Erythroblast (primary cell): ENCODE results near the gene FSHB.
A peak's percentile ranks its signal among the peaks of the same experiment; 100 is the strongest.
"Not testable (repeated sequence)": the region's sequence is repeated elsewhere in the genome, so short reads cannot be mapped to it uniquely, and the experiment has no call there.

Source experiments
- DNase-seq, 2 experiments: peaks; one replicate each; lab custom pipeline; 2025; lab: John Stamatoyannopoulos, UW
- GATA1 ChIP-seq: IDR thresholded peaks from 2 replicates; pipeline ENCODE4 v1.6.1; 2011; ENCODE audit warnings: low read depth, mild to moderate bottlenecking, control low read depth, low read length, moderate library complexity
- POLR2A ChIP-seq: IDR thresholded peaks from 2 replicates; pipeline ENCODE4 v1.6.1; 2011; ENCODE audit warnings: mild to moderate bottlenecking, low read length

The FSHB gene

DNA sequence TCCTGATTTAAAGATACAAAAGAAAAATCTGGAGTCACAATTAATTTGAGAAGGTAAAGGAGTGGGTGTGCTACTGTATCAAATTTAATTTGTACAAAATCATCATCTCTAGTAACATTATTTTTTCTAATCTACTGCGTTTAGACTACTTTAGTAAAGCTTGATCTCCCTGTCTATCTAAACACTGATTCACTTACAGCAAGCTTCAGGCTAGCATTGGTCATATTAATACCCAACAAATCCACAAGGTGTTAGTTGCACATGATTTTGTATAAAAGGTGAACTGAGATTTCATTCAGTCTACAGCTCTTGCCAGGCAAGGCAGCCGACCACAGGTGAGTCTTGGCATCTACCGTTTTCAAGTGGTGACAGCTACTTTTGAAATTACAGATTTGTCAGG lies at the start of gene FSHB:
Gene FSHB, plus strand, starts transcription at position 301 of the 400 bp plus-strand sequence. CDS start 889 bp downstream, outside the sequence.
- no peak for DNase-seq
- TF ChIP-seq GATA1, result no peak

DNA sequence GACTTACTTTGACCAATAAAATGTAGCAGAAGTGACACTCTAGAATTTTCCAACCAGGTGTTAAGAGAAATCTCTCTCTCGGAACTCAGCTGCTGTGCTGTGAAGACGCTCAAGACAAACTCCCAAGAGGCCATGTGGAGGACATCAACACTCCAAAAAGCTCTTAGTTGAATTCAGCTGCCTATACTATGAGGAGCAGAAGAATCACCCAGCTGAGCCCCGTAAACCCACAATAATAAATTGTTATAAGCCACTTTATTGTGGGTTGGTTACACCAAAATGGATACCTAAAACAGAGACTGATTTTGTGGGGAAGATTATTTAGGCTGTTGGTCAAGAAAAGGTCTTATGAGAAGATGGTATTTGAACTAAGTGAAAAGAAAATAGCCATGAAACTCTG lies 44.1 kb upstream of the FSHB start:
- no peak for DNase-seq
- TF ChIP-seq POLR2A, result no peak
- no peak for TF ChIP-seq GATA1

DNA sequence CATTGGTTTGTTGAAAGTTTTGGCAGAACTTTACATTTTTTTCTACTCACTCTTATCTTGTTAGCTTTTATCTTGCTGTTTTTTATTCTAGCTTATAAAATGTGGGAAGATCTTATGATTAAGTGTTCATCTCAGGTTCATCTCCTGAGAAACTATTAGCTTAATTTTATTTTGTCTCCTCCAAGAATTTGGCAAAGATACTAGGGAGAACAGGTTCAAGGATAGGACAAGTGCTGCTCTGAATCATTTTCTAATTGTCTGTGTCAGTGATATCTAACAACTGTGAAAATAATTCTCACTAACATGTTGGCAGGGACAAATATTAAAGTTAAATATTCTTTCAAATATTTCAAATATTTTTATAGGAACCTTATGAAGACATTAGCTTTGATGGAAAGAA lies 38.2 kb upstream of the FSHB start:
- no peak for TF ChIP-seq GATA1
- no peak for TF ChIP-seq POLR2A
- DNase-seq, result no peak

GRCh38 chr11:30196400-30197206 lies 34.2 kb upstream of the FSHB start:
- peak; percentile 18 to 61 for DNase-seq
- TF ChIP-seq POLR2A (no peak), GATA1 (no peak)

- TF ChIP-seq GATA1 (no peak), POLR2A (no peak)
- peak; percentile 19 to 27 for DNase-seq
Observed at GRCh38 chr11:30197869-30198268, 32.9 kb upstream of the FSHB start.

DNA sequence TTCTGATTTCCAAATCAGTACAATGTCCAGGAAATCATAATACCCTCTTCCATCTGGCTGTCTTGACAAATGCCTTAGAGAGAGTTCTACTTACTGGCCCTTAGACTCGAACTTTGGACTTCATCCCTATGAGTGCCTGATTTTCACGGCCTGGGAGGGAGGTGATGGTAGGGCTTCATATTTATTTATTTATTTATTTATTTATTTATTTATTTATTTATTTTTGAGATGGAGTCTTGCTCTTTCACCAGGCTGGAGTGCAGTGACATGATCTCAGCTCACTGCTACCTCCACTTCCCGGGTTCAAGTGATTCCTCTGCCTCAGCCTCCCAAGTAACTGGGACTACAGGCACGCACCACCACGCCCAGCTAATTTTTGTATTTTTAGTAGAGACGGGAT lies 27.8 kb upstream of the FSHB start:
- DNase-seq, result not testable (repeated sequence)

DNA sequence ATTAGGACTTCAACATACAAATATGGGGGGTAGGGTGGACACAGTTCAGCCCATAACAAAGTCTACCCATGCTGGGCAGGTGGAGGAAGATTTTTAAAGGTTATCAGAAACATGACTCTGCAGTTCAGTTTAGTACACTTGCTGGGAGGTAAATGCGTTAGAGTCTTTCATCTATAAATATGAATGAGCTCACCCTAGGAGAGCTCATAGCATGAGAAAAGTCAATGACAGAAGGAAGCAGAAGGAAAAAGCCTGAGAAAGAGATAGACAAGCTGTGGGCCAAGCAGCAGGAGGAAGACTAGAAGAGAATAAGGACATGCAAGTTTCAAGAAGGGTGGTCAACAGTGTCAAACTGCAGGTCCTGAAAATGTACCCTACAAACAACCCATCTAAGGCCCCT lies 27.0 kb upstream of the FSHB start:
- TF ChIP-seq POLR2A, result no peak
- no peak for TF ChIP-seq GATA1
- no peak for DNase-seq

GRCh38 chr11:30206249-30206996 lies 24.4 kb upstream of the FSHB start:
- DNase-seq, result no peak
- no peak for TF ChIP-seq POLR2A
- TF ChIP-seq GATA1, result no peak

- TF ChIP-seq GATA1 (no peak), POLR2A (no peak)
- DNase-seq, result no peak
Observed at GRCh38 chr11:30210357-30210756, 20.5 kb upstream of the FSHB start.

DNA sequence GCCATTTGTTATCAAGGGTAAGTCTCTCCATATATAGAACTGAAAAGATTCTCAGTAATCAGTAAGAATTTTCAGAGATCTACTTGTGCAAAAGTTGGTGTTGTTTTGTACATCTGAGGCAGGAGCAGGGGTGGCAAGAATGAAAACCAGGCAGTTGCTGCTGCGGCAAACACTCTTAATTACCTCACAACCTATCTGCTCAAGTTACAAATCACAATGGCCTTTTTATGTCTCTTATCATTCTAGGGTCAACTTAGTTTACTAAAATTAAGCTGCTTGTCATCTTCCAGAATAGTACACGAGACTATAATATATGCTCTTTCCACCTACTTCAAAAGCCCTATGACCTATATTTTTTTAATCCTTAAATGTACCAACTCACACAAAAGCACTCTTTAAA lies 14.3 kb upstream of the FSHB start:
- TF ChIP-seq GATA1 (no peak), POLR2A (no peak)
- DNase-seq, result no peak

DNA sequence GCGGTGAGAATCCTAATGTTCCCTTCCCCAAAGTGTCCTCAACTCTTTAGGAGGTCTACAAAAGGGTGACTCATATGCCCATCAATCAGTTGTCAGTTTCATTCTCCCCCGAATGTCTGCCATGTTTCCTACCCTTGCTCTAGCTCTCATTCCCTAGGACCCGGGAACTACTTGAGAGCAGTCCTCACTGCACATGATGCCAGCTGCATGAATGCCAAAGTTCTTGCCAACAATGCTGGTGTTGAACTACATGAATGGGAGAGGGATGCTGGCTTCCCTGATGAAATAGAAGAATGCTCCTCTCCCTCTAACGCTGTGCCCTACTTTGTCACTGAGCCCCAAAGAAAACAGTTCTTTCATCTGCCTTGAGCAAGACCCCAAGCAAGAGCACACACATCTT lies 12.5 kb upstream of the FSHB start:
- no peak for DNase-seq
- TF ChIP-seq GATA1, result no peak
- TF ChIP-seq POLR2A, result no peak

- TF ChIP-seq POLR2A (no peak), GATA1 (no peak)
- no peak for DNase-seq
Observed at GRCh38 chr11:30225642-30226041, 5.2 kb upstream of the FSHB start.

GRCh38 chr11:30228323-30228884 lies 2.4 kb upstream of the FSHB start:
- no peak for TF ChIP-seq POLR2A
- no peak for TF ChIP-seq GATA1
- DNase-seq, result no peak

GRCh38 chr11:30239025-30239424 lies 8.2 kb downstream of the FSHB start:
- no peak for TF ChIP-seq POLR2A
- no peak for TF ChIP-seq GATA1
- no peak for DNase-seq

- no peak for DNase-seq
Observed at GRCh38 chr11:30244265-30244664, 13.5 kb downstream of the FSHB start.

GRCh38 chr11:30245621-30246020 lies 14.8 kb downstream of the FSHB start:
- no peak for DNase-seq
- no peak for TF ChIP-seq GATA1
- no peak for TF ChIP-seq POLR2A

More at GRCh38 chr11:30244265-30244664, 13.5 kb downstream of the FSHB start:
- no peak for TF ChIP-seq GATA1
- TF ChIP-seq POLR2A, result no peak
